Neural crest cell (in vitro differentiated cells): Measurements from ENCODE around the gene SLC4A8. TPM values are rescaled to one million over a fixed set of nuclear protein-coding genes. Genes with fewer than 3 reads are reported as not detected.

Experiments
- DNase-seq: peaks from one replicate; pipeline ENCODE4 v3.0.0; 2021; ENCODE audit warnings: low read depth, mixed read lengths, low spot score
- H3K27ac Mint-ChIP-seq: one replicate; pipeline ENCODE4 v1.8.0; 2021; ENCODE audit warnings: mild to moderate bottlenecking, mixed read lengths; ENCODE audit not compliant: unreplicated experiment
- H3K27me3 Mint-ChIP-seq: 2 replicates; pipeline ENCODE4 v1.8.0; 2021; ENCODE audit warnings: low read depth, mild to moderate bottlenecking, mixed read lengths
- H3K36me3 Mint-ChIP-seq: 2 replicates; pipeline ENCODE4 v1.8.0; 2021; ENCODE audit warnings: low read depth, mild to moderate bottlenecking, mixed read lengths
- H3K4me1 Mint-ChIP-seq: 2 replicates; pipeline ENCODE4 v1.8.0; 2021; ENCODE audit warnings: mixed read lengths
- H3K4me3 Mint-ChIP-seq: one replicate; pipeline ENCODE4 v1.8.0; 2021; ENCODE audit warnings: mild to moderate bottlenecking, mixed read lengths
- H3K9me3 Mint-ChIP-seq: 2 replicates; pipeline ENCODE4 v1.8.0; 2021; ENCODE audit warnings: mixed read lengths
- total RNA-seq: library from RNA; stranded (reverse); gene quantifications from 2 replicates; pipeline ENCODE4 v1.2.1, GENCODE V29; 2021
- TF ChIP-seq, protein P1 (sequence below): fragments of 200-600 bp; sonication (generic); conservative IDR thresholded peaks from 2 replicates; pipeline ENCODE4 v1.5.0; 2021; ENCODE audit warnings: antibody characterized with exemption, mild to moderate bottlenecking

Gene SLC4A8
- total RNA-seq, 1 donor from 2014 or later: 33.8 TPM

DNA sequence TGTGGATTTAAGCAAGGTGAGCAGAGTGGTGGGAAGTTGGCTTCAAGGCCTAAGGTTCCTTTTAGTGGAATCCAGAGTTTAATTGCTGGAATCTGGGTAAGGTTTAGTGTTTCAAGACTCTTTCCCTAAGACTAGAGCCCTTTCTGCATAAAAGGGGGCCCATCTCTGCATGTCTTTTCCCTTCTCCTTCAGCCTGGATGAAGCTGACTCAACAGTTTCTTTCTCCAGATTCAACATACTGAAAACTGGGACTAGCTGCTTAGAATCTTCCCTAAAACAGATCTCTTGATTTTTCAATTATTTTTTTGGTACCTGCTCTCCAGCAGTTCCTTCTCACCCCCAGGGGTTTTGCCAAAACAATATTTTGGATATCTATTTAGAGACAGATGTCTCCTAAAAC, 34.0 kb downstream of the SLC4A8 start:
- Mint-ChIP-seq H3K27me3 (no peaks in the 10 kb centered on the region), H3K4me3 (no peak overlapping the region), H3K36me3 (peaks cover 6% of the 10 kb centered on the region), H3K9me3 (no peaks in the 10 kb centered on the region), H3K27ac (no peak overlapping the region), H3K4me1 (peaks cover 10% of the 10 kb centered on the region)
- TF ChIP-seq, protein P1, sequence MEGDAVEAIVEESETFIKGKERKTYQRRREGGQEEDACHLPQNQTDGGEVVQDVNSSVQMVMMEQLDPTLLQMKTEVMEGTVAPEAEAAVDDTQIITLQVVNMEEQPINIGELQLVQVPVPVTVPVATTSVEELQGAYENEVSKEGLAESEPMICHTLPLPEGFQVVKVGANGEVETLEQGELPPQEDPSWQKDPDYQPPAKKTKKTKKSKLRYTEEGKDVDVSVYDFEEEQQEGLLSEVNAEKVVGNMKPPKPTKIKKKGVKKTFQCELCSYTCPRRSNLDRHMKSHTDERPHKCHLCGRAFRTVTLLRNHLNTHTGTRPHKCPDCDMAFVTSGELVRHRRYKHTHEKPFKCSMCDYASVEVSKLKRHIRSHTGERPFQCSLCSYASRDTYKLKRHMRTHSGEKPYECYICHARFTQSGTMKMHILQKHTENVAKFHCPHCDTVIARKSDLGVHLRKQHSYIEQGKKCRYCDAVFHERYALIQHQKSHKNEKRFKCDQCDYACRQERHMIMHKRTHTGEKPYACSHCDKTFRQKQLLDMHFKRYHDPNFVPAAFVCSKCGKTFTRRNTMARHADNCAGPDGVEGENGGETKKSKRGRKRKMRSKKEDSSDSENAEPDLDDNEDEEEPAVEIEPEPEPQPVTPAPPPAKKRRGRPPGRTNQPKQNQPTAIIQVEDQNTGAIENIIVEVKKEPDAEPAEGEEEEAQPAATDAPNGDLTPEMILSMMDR: no peak
- no peak for DNase-seq

DNA sequence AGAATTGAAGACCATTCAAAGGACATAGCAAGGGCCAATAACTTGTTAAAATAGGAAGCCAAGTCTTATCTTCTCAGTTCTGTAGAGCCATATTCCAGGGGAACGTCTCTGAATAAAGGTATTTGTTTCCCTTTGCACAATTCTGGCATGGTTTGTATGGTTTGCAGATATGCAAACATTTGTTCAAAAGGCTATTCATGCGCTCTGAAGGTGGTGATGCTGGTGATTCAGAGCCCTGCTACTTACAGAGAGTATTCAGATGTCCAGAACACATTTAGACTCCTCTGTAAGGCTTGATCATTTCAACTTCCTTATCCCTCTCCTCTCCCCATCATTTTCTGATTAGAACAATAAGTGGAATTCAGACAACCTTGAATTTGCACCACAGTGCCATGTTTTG, 35.9 kb downstream of the SLC4A8 start:
- no peak overlapping the region for H3K27ac Mint-ChIP-seq
- TF ChIP-seq, protein P1: no peak
- H3K4me3 Mint-ChIP-seq: no peak overlapping the region
- no peaks in the 10 kb centered on the region for H3K27me3 Mint-ChIP-seq
- peaks cover 6% of the 10 kb centered on the region for H3K36me3 Mint-ChIP-seq
- no peak for DNase-seq
- H3K4me1 Mint-ChIP-seq: peaks cover 6% of the 10 kb centered on the region
- no peaks in the 10 kb centered on the region for H3K9me3 Mint-ChIP-seq

- Mint-ChIP-seq H3K9me3 (no peaks in the 10 kb centered on the region), H3K36me3 (peaks cover 2% of the 10 kb centered on the region), H3K4me1 (peaks cover 5% of the 10 kb centered on the region), H3K27ac (no peak overlapping the region), H3K27me3 (no peaks in the 10 kb centered on the region), H3K4me3 (no peak overlapping the region)
- TF ChIP-seq, protein P1: no peak
- no peak for DNase-seq
These were observed 40.9 kb downstream of the SLC4A8 start for GRCh38 chr12:51465491-51465890.

DNA sequence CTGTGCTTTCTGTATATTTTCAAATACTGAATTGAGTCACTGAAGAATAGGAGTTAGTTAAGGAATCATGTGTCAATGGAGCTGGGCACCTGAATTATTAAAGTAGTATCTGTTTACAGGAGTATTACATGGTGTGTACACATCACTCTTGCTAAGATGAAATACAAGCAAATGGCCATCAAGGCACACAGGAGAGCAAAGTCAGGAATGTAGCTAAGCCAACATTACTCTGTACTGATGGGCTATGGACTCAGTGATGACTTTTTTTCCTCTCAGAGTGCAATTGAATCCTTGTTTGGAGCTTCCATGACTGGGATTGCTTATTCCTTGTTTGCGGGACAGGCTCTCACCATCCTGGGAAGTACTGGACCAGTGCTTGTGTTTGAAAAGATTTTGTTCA, 45.5 kb downstream of the SLC4A8 start:
- H3K36me3 Mint-ChIP-seq: peaks cover 9% of the 10 kb centered on the region
- no peak overlapping the region for H3K4me3 Mint-ChIP-seq
- H3K9me3 Mint-ChIP-seq: no peaks in the 10 kb centered on the region
- H3K4me1 Mint-ChIP-seq: no peaks in the 10 kb centered on the region
- no peak for DNase-seq
- H3K27ac Mint-ChIP-seq: no peak overlapping the region
- H3K27me3 Mint-ChIP-seq: no peaks in the 10 kb centered on the region
- TF ChIP-seq, protein P1: no peak

- Mint-ChIP-seq H3K4me3 (no peak overlapping the region), H3K27ac (no peak overlapping the region), H3K27me3 (no peaks in the 10 kb centered on the region), H3K9me3 (no peaks in the 10 kb centered on the region), H3K4me1 (no peaks in the 10 kb centered on the region), H3K36me3 (peaks cover 9% of the 10 kb centered on the region)
- no peak for DNase-seq
- TF ChIP-seq, protein P1: no peak
These were observed 46.7 kb downstream of the SLC4A8 start for GRCh38 chr12:51471111-51471864.
